ENCODE measurements around the gene CSF3. TPM values are rescaled to one million over a fixed set of nuclear protein-coding genes. Genes with fewer than 3 reads are reported as not detected.
A peak's percentile ranks its signal among the peaks of the same experiment; 100 is the strongest.

The CSF3 gene
- total RNA-seq, 1 donor from 2014 or later, result not detected

DNA sequence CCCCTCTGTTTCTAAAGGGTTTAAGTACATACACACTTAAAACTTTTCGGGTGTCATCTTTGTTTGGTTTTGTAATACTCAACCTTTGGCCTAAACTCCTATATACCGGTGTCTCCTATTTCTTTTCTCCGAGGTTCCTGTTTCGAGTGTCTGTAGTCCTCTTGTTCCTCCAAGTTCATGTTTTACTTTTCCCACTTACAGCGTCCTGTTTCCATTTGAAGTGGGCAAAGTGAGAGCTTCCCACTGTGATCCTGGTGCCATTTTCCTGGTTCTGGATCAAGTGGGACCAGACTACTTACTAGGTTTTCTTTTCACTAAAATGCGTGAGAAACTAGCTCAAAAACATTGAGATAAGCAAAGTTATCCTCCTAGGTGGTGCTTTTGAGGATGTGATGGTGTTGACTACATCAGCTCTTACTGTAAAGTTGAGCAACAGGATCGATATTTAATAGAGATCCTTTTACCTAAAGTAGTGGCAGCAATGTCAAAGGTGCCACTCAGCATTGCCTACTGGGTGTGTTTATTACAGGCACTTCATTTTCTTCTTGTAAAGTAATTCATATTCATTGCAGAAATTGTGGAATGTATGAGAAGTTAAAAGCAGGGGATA lies 33.4 kb upstream of the CSF3 start:
- Mint-ChIP-seq H3K36me3 (ENCODE audit: low read depth) (peaks cover 49% of the 10 kb centered on the region), H3K4me1 (peaks cover 36% of the 10 kb centered on the region), H3K4me3 (peak overlapping the region; percentile 96), H3K27me3 (no peaks in the 10 kb centered on the region), H3K27ac (peak overlapping the region; percentile 96), H3K9me3 (no peaks in the 10 kb centered on the region)
- DNase-seq (no peak), ATAC-seq (ENCODE audit: low read depth) (no peak)
- no peak for TF ChIP-seq CTCF (IDR thresholded peaks at IDR 0.05)
- intact Hi-C loops (cut with micrococcal nuclease), result loop anchor here (2.0 to 5.0 kb wide), 2 partner anchors 117 to 345 kb away; partner anchors contain the start of genes IKZF3 and STARD3
- ChIA-PET CTCF (interaction anchor here (1.6 to 4.0 kb wide), 2 partner anchors 109 to 360 kb away, joined by 6 to 26 read pairs; no protein-coding TSS in a partner anchor), POLR2A (interaction anchor here (0.6 to 3.1 kb wide), 2 partner anchors 110 to 237 kb away, joined by 4 to 39 read pairs; partner anchors contain the start of gene WIPF2)

GRCh38 chr17:39988206-39988810 lies 26.9 kb upstream of the CSF3 start:
- peaks cover 92% of the 10 kb centered on the region for H3K36me3 Mint-ChIP-seq (ENCODE audit: low read depth)
- no peak overlapping the region for H3K27ac Mint-ChIP-seq
- ChIA-PET POLR2A (no interaction called here), CTCF (no interaction called here)
- intact Hi-C loops (cut with micrococcal nuclease), result no loop called here
- TF ChIP-seq CTCF (IDR thresholded peaks at IDR 0.05), result no peak
- H3K4me3 Mint-ChIP-seq, result no peak overlapping the region
- H3K4me1 Mint-ChIP-seq, result peaks cover 3% of the 10 kb centered on the region
- ATAC-seq (ENCODE audit: low read depth) (no peak), DNase-seq (no peak)
- no peaks in the 10 kb centered on the region for H3K9me3 Mint-ChIP-seq
- H3K27me3 Mint-ChIP-seq, result no peaks in the 10 kb centered on the region

GRCh38 chr17:39994448-39994847 lies 20.8 kb upstream of the CSF3 start:
- Mint-ChIP-seq H3K36me3 (ENCODE audit: low read depth) (peaks cover 87% of the 10 kb centered on the region), H3K9me3 (no peaks in the 10 kb centered on the region), H3K27me3 (no peaks in the 10 kb centered on the region), H3K27ac (no peak overlapping the region), H3K4me3 (no peak overlapping the region), H3K4me1 (no peaks in the 10 kb centered on the region)
- ChIA-PET POLR2A (interaction anchor here (0.8 kb wide), 1 partner anchor 12 kb away, joined by 3 read pairs; no protein-coding TSS in a partner anchor), CTCF (no interaction called here)
- intact Hi-C loops (cut with micrococcal nuclease), result no loop called here
- DNase-seq (no peak), ATAC-seq (ENCODE audit: low read depth) (no peak)
- TF ChIP-seq CTCF (IDR thresholded peaks at IDR 0.05), result no peak

- Mint-ChIP-seq H3K27me3 (no peaks in the 10 kb centered on the region), H3K9me3 (no peaks in the 10 kb centered on the region), H3K4me3 (no peak overlapping the region), H3K27ac (no peak overlapping the region), H3K36me3 (ENCODE audit: low read depth) (peaks cover 78% of the 10 kb centered on the region), H3K4me1 (no peaks in the 10 kb centered on the region)
- intact Hi-C loops (cut with micrococcal nuclease), result no loop called here
- ATAC-seq (ENCODE audit: low read depth), result no peak
- CTCF ChIA-PET, result no interaction called here
- no peak for DNase-seq
- POLR2A ChIA-PET, result interaction anchor here (0.8 kb wide), 1 partner anchor 13 kb away, joined by 3 read pairs; no protein-coding TSS in a partner anchor
- TF ChIP-seq CTCF (IDR thresholded peaks at IDR 0.05), result no peak
These were observed 19.8 kb upstream of the CSF3 start for GRCh38 chr17:39995438-39995837.

- TF ChIP-seq CTCF (IDR thresholded peaks at IDR 0.05), result no peak
- H3K4me3 Mint-ChIP-seq, result no peak overlapping the region
- intact Hi-C loops (cut with micrococcal nuclease), result no loop called here
- H3K36me3 Mint-ChIP-seq (ENCODE audit: low read depth), result peaks cover 70% of the 10 kb centered on the region
- H3K27ac Mint-ChIP-seq, result no peak overlapping the region
- no peaks in the 10 kb centered on the region for H3K27me3 Mint-ChIP-seq
- no peaks in the 10 kb centered on the region for H3K4me1 Mint-ChIP-seq
- ATAC-seq (ENCODE audit: low read depth) (no peak), DNase-seq (no peak)
- CTCF ChIA-PET, result no interaction called here
- no peaks in the 10 kb centered on the region for H3K9me3 Mint-ChIP-seq
- POLR2A ChIA-PET, result no interaction called here
These were observed 19.1 kb upstream of the CSF3 start for GRCh38 chr17:39996162-39996561.

Measured in activated B cell treated with CpG ODN at 0.5 μM for 24 hours (primary cell).